Sigmoid colon (tissue), 7 donors: ENCODE measurements around the gene ZNF540. TPM values are rescaled to one million over a fixed set of nuclear protein-coding genes. Genes with fewer than 3 reads are reported as not detected.

Experiments used
- DNase-seq: peaks from one replicate; pipeline ENCODE4 v3.0.0-alpha.2; 2019
- H3K27ac ChIP-seq, 4 donors: fragments of 200-600 bp; sonication (generic); one replicate each; pipeline ENCODE4 v1.5.1; 2016 to 2019; ENCODE audit warnings: mild to moderate bottlenecking in 1 of 4
- H3K27me3 ChIP-seq, 3 donors: fragments of 200-600 bp; sonication (generic); one replicate each; pipeline ENCODE4 v1.5.1; 2019; ENCODE audit warnings: mild to moderate bottlenecking in 1 of 3
- H3K36me3 ChIP-seq, 4 donors: fragments of 200-600 bp; sonication (generic); one replicate each; pipeline ENCODE4 v1.5.1; 2016 to 2019
- H3K4me1 ChIP-seq, 4 donors: fragments of 200-600 bp; sonication (generic); one replicate each; pipeline ENCODE4 v1.5.1; 2017 to 2019
- H3K4me3 ChIP-seq, 4 donors: fragments of 200-600 bp; sonication (generic); one replicate each; pipeline ENCODE4 v1.5.1; 2017 to 2019; ENCODE audit warnings: mild to moderate bottlenecking in 2 of 4, moderate library complexity in 1 of 4
- H3K9me3 ChIP-seq, 4 donors: fragments of 200-600 bp in 3 of 4; sonication (generic) in 3 of 4; one replicate each; pipeline versions ENCODE4 v1.5.1 to v1.6.1; 2013 to 2019
- CTCF ChIP-seq, 4 experiments: fragments of 450-650 bp in 3 of 4; fragments of 200-600 bp in 1 of 4; IDR thresholded peaks; one replicate each; pipeline ENCODE4 v1.5.1; 2016 to 2019; ENCODE audit warnings: antibody characterized with exemption in 4 of 4, mild to moderate bottlenecking in 3 of 4, moderate library complexity in 2 of 4
- EP300 ChIP-seq, 4 donors: sonication (generic); formaldehyde crosslinking; IDR thresholded peaks; one replicate each; pipeline ENCODE4 v1.6.1; 2017; ENCODE audit warnings: antibody characterized with exemption in 4 of 4
- POLR2A ChIP-seq, 2 donors: fragments of 450-650 bp; IDR thresholded peaks; one replicate each; pipeline ENCODE4 v1.6.1; 2016; ENCODE audit warnings: antibody characterized with exemption in 2 of 2, mild to moderate bottlenecking in 2 of 2, moderate library complexity in 2 of 2
- POLR2AphosphoS5 ChIP-seq, 4 donors: sonication (generic); formaldehyde crosslinking; IDR thresholded peaks; one replicate each; pipeline ENCODE4 v1.6.1; 2017; ENCODE audit warnings: antibody characterized with exemption in 4 of 4
- WGBS, 2 donors: extraction: QIAGEN DNeasy Blood & Tissue Kit; methylation state at CpG; one replicate each; pipeline ENCODE4 v1.1.7; 2013; 5-methylcytosine and 5-hydroxymethylcytosine counted together
- intact Hi-C: fragments of 100-400 bp; cut with DNase I; formaldehyde crosslinking; loops from one replicate; pipeline ENCODE4 v1.15.1; 2023
- polyA plus RNA-seq, 3 donors: library from polyadenylated mRNA; stranded (reverse); fragments of 200-250 nt; gene quantifications; one replicate each; pipeline ENCODE4 v1.2.3, GENCODE V29; 2013
- total RNA-seq, 4 donors: library from RNA; depleted of rRNA; stranded (reverse); fragments of >200 nt; gene quantifications; one replicate each; pipeline ENCODE4 v1.1.0, GENCODE V29; 2016
- donor health status: healthy with polysubstance abuse.
- donor health status: Bipolar disorder and iron deficiency.
- donor health status: healthy.

ZNF540 gene
- total and polyA plus RNA-seq, 7 donors, result 0.60 to 8.0 (median 6.5) TPM; not detected in 1

GRCh38 chr19:37635076-37636056 lies 40.7 kb downstream of the ZNF540 start:
- DNase-seq, result no peak
- intact Hi-C loops, result no loop called here
- no peak for TF ChIP-seq POLR2A (IDR thresholded peaks at IDR 0.05)
- no peaks in the 10 kb centered on the region for H3K27me3 ChIP-seq
- H3K4me3 ChIP-seq, result no peak overlapping the region
- WGBS, 2 donors, result 96 to 97% methylated on average over 11 of the region's 11 CpGs
- peaks cover 0 to 46% (median 34%) of the 10 kb centered on the region in 4 donors for H3K9me3 ChIP-seq
- peaks cover 10 to 57% (median 41%) of the 10 kb centered on the region in 4 donors for H3K36me3 ChIP-seq
- H3K27ac ChIP-seq, result no peak overlapping the region
- H3K4me1 ChIP-seq, result no peaks in the 10 kb centered on the region

- H3K4me1 ChIP-seq, result peaks cover 2 to 25% (median 19%) of the 10 kb centered on the region in 4 donors
- DNase-seq, result no peak
- H3K36me3 ChIP-seq, result peaks cover 0 to 6% (median 4%) of the 10 kb centered on the region in 4 donors
- H3K9me3 ChIP-seq, result no peaks in the 10 kb centered on the region
- no peak for TF ChIP-seq POLR2AphosphoS5 (IDR thresholded peaks at IDR 0.05)
- TF ChIP-seq CTCF (IDR thresholded peaks at IDR 0.05), result no peak
- no peak for TF ChIP-seq EP300 (IDR thresholded peaks at IDR 0.05)
- no peak for TF ChIP-seq POLR2A (IDR thresholded peaks at IDR 0.05)
- peak overlapping the region; percentile 72 to 83 (median 78) for H3K4me3 ChIP-seq
- intact Hi-C loops, result loop anchor here (2.0 to 10.0 kb wide), 2 partner anchors 39 to 439 kb away; partner anchors contain the start of genes ZNF383 and ZNF585B
- H3K27me3 ChIP-seq, result no peaks in the 10 kb centered on the region
- peak overlapping the region; percentile 91 to 94 (median 94) for H3K27ac ChIP-seq
- 3 to 4% methylated on average over 5 of the region's 5 CpGs for WGBS, 2 donors
These were observed 59.4 kb downstream of the ZNF540 start for GRCh38 chr19:37654118-37654517.

GRCh38 chr19:37654629-37655300 lies 60.1 kb downstream of the ZNF540 start:
- peaks cover 0 to 3% (median 1%) of the 10 kb centered on the region in 4 donors for H3K36me3 ChIP-seq
- H3K4me1 ChIP-seq, result peaks cover 2 to 25% (median 19%) of the 10 kb centered on the region in 4 donors
- H3K4me3 ChIP-seq, result peak overlapping the region; percentile 72 to 83 (median 78)
- intact Hi-C loops, result loop anchor here (1.0 to 10.0 kb wide), 6 partner anchors 38 to 440 kb away; partner anchors contain the start of genes ZNF383, ZNF569, ZNF570 and ZNF573
- H3K27me3 ChIP-seq, result no peaks in the 10 kb centered on the region
- peak; percentile 61 for DNase-seq
- peak overlapping the region; percentile 91 to 94 (median 94) for H3K27ac ChIP-seq
- WGBS, 2 donors, result 0 to 1% methylated on average over 40 of the region's 40 CpGs
- peaks cover 0 to 1% (median 0%) of the 10 kb centered on the region in 4 donors for H3K9me3 ChIP-seq
- TF ChIP-seq EP300 (IDR thresholded peaks at IDR 0.05), result no peak
- no peak for TF ChIP-seq POLR2A (IDR thresholded peaks at IDR 0.05)
- TF ChIP-seq POLR2AphosphoS5 (IDR thresholded peaks at IDR 0.05), result no peak
- no peak for TF ChIP-seq CTCF (IDR thresholded peaks at IDR 0.05)

GRCh38 chr19:37655301-37655688 lies 60.6 kb downstream of the ZNF540 start, which contains the start of gene ZFP30:
ZFP30 (minus strand) TSS chr19:37655465; CDS start chr19:37647822, 7,643 bp downstream.
- TF ChIP-seq POLR2AphosphoS5 (IDR thresholded peaks at IDR 0.05) (peak in 3 of 4 donors; percentile 44 to 74 (median 47)), EP300 (IDR thresholded peaks at IDR 0.05) (no peak), CTCF (IDR thresholded peaks at IDR 0.05) (no peak), POLR2A (IDR thresholded peaks at IDR 0.05) (peak; percentile 4 to 39)
- Histone ChIP-seq H3K9me3 (peaks cover 0 to 3% (median 0%) of the 10 kb centered on the region in 4 donors), H3K4me3 (peak within 1 kb of the TSS; percentile 72 to 83 (median 78)), H3K27ac (peak within 1 kb of the TSS; percentile 91 to 94 (median 94)), H3K4me1 (peaks cover 2 to 25% (median 19%) of the 10 kb centered on the region in 4 donors), H3K27me3 (no peaks in the 10 kb centered on the region), H3K36me3 (no peaks in the 10 kb centered on the region)
- intact Hi-C loops, result loop anchor here (1.0 to 10.0 kb wide), 6 partner anchors 38 to 440 kb away; partner anchors contain the start of genes ZNF383, ZNF569, ZNF570 and ZNF573
- DNase-seq, result peak; percentile 95
- WGBS, 2 donors, result 0 to 1% methylated on average over 34 of the region's 34 CpGs
